NOMO-1 treated with DMSO at 0.1 percent for 48 hours (cell line): ENCODE results near the gene ABHD2.

Experiments used
- DNase-seq: peaks from one replicate; lab custom pipeline; 2025; ENCODE audit not compliant: unreplicated experiment; lab: John Stamatoyannopoulos, UW

Gene ABHD2

DNA sequence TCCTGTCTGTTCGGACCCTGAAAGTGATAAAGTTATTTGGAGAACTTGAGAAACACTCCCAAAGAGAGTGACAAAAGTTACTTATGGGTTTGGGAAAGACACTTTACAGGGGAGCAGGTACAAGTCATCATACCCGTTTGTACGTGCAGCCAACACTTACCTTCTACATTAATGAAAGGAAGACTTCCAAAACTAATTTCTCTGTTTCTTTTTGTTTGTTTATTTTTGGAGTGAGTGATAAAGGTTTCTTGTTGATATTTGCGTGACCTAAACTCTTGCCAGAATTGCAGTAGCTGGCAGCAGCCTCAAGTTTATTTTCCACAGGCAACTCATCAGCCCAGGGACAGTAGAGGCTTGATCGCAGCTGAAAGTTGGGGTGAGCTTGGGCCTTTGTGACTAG is 8.4 kb downstream of the ABHD2 start:
- DNase-seq: no peak

GRCh38 chr15:89097313-89097712 is 9.1 kb downstream of the ABHD2 start:
- no peak for DNase-seq

- DNase-seq: no peak
These were observed 10.0 kb downstream of the ABHD2 start for GRCh38 chr15:89098281-89098680.

- DNase-seq: no peak
These were observed 11.7 kb downstream of the ABHD2 start for GRCh38 chr15:89099968-89100367.

- no peak for DNase-seq
These were observed 13.3 kb downstream of the ABHD2 start for GRCh38 chr15:89101302-89102193.

DNA sequence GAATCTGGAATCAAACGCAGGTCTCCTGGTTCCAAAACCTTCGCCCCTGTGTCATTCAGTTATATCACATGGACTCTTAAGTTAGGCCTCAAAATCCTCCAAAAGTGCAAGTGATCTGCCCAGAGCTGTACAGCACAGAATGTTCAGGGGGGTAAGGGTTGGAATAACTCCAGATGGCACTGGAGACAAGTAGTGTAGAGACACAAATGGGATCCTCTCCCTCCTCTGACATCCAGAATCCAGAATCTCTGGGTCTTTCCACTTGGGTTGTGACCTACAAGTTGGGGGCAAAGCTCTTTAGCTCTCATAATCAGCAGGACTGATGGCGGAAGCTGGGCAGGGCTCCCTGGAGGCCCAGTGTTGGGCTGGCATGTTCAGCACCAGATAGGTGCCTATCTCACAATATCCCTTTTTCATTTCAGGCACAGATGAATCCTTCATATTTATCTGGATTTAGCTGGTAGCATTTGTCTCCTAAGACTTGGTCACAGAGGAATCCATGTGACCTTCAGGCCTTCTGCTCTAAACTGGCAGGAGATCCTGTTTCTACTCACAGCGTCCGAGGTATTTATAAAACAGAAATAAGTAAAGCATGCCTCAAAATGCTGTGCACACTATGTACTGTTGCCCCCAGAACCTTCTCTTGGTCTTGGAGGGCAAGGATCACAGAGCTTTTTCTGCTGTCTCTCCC is 15.4 kb downstream of the ABHD2 start:
- DNase-seq: no peak

- no peak for DNase-seq
These were observed 15.9 kb downstream of the ABHD2 start for GRCh38 chr15:89104172-89104564.

- peak; percentile 38 for DNase-seq
These were observed 16.9 kb downstream of the ABHD2 start for GRCh38 chr15:89105147-89105546.

DNA sequence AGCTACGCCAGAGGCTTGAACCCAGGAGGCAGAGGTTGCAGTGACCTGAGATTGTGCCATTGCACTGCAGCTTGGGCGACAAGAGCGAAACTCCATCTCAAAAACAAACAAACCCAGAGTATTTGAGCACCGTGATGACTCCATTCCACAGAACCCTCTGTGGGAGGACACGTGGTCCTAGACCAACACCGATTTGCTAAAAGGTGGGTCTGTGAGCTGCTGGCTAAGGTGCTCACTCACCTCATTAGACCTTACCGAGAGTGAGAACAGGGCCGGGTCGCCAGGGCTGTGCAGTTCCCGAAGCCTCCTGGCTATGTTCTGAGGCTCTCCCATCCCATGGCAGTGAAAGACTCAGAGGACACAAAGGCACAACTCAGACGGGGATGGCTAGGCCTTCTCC is 17.9 kb downstream of the ABHD2 start:
- no peak for DNase-seq

DNA sequence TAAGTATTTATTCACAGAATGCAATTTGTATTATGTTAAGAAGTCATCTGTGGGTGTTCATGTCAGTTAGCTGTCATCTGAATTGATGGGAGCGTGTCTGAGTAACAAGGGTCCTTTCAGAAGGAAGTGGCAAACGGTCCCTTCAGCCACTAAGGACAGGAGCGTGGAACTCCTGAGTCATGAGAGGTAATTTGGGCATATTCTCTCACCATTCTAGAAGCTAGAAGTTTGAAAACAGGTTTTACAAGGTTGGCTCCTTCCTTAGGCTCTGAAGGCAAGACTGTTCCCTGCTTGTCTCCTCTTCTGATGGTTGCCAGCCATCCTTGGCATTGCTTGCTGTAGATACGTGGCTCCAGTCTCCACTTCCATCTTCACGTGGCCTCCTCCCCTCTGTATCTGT is 19.7 kb downstream of the ABHD2 start:
- DNase-seq: peak; percentile 84

DNA sequence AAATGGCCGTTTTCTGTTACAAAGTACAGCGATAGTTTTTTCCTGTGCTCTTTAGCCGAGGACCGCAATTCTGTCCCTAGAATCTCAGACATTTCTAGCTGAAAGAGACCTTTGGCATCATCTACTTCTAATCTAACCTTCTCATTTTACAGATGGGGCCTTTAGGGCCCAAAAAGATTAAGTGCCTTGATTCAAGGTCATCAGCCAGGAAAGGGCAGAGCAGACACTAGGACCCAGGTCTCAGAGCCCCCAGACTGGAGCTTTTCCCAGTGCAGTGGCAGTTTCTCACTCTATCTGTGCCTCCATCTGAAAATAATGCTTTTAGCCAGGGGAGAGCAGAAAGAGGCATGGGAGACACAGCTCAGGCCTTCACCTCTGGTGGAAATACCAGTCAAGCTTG is 20.6 kb downstream of the ABHD2 start:
- no peak for DNase-seq

DNA sequence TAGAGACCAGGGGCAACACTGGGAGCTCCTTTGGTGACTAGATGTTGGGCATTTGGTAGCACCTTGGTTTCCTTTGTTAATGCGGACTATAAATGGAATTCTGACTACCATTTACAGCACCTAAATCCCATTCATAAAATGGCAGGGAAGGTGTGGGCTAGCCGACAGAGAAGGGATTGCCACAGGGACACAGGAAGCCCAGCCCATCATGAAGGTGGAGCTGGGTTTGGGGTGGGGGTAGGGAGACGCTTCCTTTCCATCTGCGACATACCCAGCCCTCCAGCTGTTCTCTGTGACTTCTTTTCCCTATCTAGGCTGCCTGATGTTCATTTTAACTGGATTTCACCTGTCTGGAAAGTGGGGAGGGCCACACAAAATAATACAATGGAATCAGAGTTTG is 21.0 kb downstream of the ABHD2 start:
- no peak for DNase-seq

GRCh38 chr15:89110060-89110459 is 21.8 kb downstream of the ABHD2 start:
- DNase-seq: no peak

DNA sequence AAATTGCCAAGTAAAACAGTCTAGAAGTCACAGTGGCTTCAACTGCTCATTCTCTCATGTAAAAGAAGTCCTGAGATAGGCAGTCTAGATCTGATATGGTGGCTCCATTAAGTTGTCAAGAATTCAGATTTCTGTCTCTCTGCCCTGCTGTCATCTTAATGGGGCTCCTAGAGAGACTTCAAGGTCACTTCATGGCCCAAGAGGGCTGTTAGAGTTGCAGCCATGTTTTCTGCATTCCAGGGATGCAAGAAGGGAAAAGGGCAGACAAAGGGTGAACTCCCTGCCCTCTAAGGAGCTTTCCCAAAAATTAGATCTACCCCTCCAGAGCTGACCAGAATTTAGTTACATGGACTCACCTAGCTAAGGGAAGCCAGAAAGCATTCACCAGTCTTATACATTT is 23.1 kb downstream of the ABHD2 start:
- DNase-seq: no peak

- no peak for DNase-seq
These were observed 23.7 kb downstream of the ABHD2 start for GRCh38 chr15:89111961-89112340.

DNA sequence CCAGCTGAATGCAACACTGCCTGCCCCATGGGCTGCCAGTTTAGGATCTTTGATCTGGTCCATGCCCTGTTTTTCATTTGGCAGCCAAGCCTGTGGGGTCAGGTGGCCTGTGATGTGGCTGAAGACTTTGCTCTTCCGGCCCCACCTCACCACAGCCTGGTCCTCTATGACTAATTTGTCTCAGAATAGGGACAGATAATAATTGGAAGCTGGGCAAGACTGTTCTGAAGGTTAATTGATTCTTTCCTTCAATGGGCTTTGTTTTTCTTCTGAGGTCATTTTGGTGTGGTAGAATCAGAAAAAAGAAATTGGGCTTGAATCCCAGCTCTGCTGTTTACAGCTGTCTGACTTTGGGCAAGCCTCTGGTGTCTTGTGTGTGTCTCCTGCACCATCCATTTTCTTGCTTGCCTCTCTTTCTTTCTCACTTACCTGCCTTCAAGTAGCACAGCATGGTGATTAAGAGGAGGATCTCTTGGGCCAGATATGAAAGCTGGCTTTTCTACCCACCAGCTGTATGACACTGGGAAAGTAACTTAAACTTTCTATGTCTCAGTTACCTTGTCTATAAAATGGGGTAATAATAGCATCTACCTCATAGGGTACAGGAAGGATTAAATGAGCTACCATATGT is 24.2 kb downstream of the ABHD2 start:
- peak; percentile 24 for DNase-seq

- DNase-seq: no peak
These were observed 25.2 kb downstream of the ABHD2 start for GRCh38 chr15:89113296-89114024.

GRCh38 chr15:89114990-89115389 is 26.7 kb downstream of the ABHD2 start:
- no peak for DNase-seq

GRCh38 chr15:89115547-89115946 is 27.3 kb downstream of the ABHD2 start:
- no peak for DNase-seq

GRCh38 chr15:89116404-89116803 is 28.1 kb downstream of the ABHD2 start:
- DNase-seq: no peak

DNA sequence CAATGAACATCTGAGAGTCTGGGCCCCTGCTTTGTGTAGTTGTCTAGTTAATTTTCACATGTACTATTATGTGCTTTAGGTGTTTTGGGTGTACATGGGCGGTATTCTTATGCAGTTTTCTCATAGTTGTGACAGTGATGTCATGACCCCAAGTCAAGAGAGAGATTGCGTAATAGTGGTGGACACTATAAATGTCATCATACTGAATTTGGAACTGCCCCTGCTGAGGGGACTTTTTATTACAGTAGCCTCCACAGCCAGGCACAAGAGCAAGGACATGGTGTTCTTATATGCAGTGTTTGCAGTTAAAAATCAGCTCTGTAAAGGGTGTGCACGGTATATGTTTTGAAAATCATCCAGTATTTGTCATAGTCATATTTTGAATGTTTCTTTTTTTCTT is 29.5 kb downstream of the ABHD2 start:
- DNase-seq: no peak
